Fibroblast of lung (primary cell): ENCODE measurements around the gene GRID1. TPM values are rescaled to one million over a fixed set of nuclear protein-coding genes. Genes with fewer than 3 reads are reported as not detected.

Source experiments
- DNase-seq, 2 donors: peaks; one replicate each; pipeline versions ENCODE4 v3.0.0 to v3.0.0-alpha.2; 2010; ENCODE audit warnings: low read depth in 2 of 2
- H2AFZ ChIP-seq: 2 replicates; pipeline ENCODE4 v1.5.1; 2012; ENCODE audit warnings: low read length, control low read depth, inconsistent platforms
- H3K27ac ChIP-seq: 2 replicates; pipeline ENCODE4 v1.5.1; 2011; ENCODE audit warnings: low read length, control low read depth; ENCODE audit not compliant: insufficient read depth
- H3K27me3 ChIP-seq: 2 replicates; pipeline ENCODE4 v1.5.1; 2011; ENCODE audit warnings: mild to moderate bottlenecking, low read length; ENCODE audit not compliant: control insufficient read depth, insufficient read depth
- H3K36me3 ChIP-seq: 2 replicates; pipeline ENCODE4 v1.5.1; 2011; ENCODE audit warnings: low read length; ENCODE audit not compliant: control insufficient read depth, insufficient read depth
- H3K4me1 ChIP-seq: 2 replicates; pipeline ENCODE4 v1.5.1; 2011; ENCODE audit warnings: low read length; ENCODE audit not compliant: control insufficient read depth, insufficient read depth; ENCODE audit errors: extremely low read depth
- H3K4me2 ChIP-seq: 2 replicates; pipeline ENCODE4 v1.5.1; 2011; ENCODE audit warnings: low read length, control low read depth; ENCODE audit not compliant: insufficient read depth; ENCODE audit errors: extremely low read depth
- H3K4me3 ChIP-seq, 4 experiments: fragments of 200-600 bp in 1 of 4; sonication (generic) in 1 of 4; replicated peaks in 1 of 4; 2 replicates each; pipeline ENCODE4 v1.5.1; 2011 to 2016; ENCODE audit warnings: low read length in 4 of 4, low read depth in 3 of 4, mild to moderate bottlenecking in 3 of 4, control low read depth in 2 of 4, inconsistent platforms in 1 of 4, mixed read lengths in 1 of 4; ENCODE audit not compliant: insufficient read depth in 1 of 4; ENCODE audit errors: control extremely low read depth in 1 of 4
- H3K79me2 ChIP-seq: 2 replicates; pipeline ENCODE4 v1.5.1; 2012; ENCODE audit warnings: mild to moderate bottlenecking, low read length, inconsistent platforms; ENCODE audit not compliant: control insufficient read depth, insufficient read depth
- H3K9ac ChIP-seq: 2 replicates; pipeline ENCODE4 v1.5.1; 2011; ENCODE audit warnings: mild to moderate bottlenecking, low read length, control low read depth; ENCODE audit not compliant: insufficient read depth
- H3K9me3 ChIP-seq: 2 replicates; pipeline ENCODE4 v1.5.1; 2012; ENCODE audit warnings: low read depth, low read length; ENCODE audit not compliant: control insufficient read depth, insufficient read depth
- H4K20me1 ChIP-seq: 2 replicates; pipeline ENCODE4 v1.5.1; 2011; ENCODE audit warnings: low read length; ENCODE audit not compliant: control insufficient read depth, insufficient read depth; ENCODE audit errors: extremely low read depth
- EZH2 ChIP-seq: IDR thresholded peaks from 2 replicates; pipeline ENCODE4 v1.5.1; 2012; ENCODE audit warnings: low read length, control low read depth, mild to moderate bottlenecking; ENCODE audit errors: missing control alignments
- polyA plus RNA-seq, 2 donors: library from polyadenylated mRNA; depleted of rRNA in 1 of 2; stranded (reverse) in 1 of 2; unstranded in 1 of 2; fragments of >200 nt; gene quantifications; 2 replicates each; pipeline ENCODE4 v1.2.1, GENCODE V29; 2011 to 2012; ENCODE audit warnings: missing spikeins in 1 of 2
- total RNA-seq: library from RNA; depleted of rRNA; stranded (reverse); fragments of >200 nt; gene quantifications from 2 replicates; pipeline ENCODE4 v1.2.1, GENCODE V29; 2014
- TF ChIP-seq, protein P1 (sequence below), 2 donors: IDR thresholded peaks in 1 of 2; conservative IDR thresholded peaks in 1 of 2; 1 replicate in 1 of 2; 2 replicates in 1 of 2; pipeline ENCODE4 v1.5.1; 2011 to 2012; ENCODE audit warnings: low read length in 2 of 2, control low read depth in 1 of 2, inconsistent platforms in 1 of 2, low read depth in 1 of 2, mild to moderate bottlenecking in 1 of 2

GRID1 gene
- total and polyA plus RNA-seq, 2 donors (not counting 1 experiment from before 2014, with no cell fraction given) = 0.03 to 0.33 TPM

DNA sequence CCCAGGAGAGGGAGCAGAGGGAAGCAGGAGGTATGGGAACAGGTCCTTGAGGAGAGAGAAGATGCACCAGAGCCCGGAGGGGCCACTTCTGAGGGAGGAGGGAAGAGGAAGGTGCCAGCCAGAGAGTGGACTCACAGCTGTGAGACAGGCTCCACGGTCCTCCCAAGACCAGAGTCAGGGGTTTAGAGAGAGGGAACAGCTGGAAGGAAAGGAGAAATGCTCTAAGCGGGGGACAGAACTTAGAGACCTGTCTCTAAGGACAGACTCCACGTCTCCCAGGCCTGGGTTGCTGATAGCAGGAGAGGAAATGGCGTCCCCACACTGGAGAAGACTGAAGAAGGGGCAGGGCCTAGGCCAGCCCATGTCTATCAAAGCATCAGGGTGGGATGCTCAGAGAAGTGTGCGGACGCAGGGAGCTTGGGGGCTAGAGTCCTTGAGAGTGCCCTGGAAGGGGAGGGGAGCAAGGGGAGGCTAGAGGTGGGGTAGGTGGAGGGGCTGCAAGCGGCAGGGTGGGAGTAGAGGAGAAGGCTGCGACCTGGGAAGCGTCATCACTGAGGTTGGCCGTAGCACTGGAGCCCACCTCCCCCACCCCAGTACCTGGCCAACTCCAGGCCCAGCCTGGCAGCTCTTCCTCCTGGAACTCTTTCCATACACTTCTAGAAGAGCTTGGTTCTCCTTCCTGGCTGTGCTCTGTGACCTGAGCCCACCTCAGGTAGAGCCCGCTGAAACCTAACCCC lies 25.6 kb upstream of the GRID1 start:
- no peaks in the 10 kb centered on the region for H3K79me2 ChIP-seq
- H3K9me3 ChIP-seq = no peaks in the 10 kb centered on the region
- H3K4me3 ChIP-seq = no peak overlapping the region
- TF ChIP-seq, protein P1, sequence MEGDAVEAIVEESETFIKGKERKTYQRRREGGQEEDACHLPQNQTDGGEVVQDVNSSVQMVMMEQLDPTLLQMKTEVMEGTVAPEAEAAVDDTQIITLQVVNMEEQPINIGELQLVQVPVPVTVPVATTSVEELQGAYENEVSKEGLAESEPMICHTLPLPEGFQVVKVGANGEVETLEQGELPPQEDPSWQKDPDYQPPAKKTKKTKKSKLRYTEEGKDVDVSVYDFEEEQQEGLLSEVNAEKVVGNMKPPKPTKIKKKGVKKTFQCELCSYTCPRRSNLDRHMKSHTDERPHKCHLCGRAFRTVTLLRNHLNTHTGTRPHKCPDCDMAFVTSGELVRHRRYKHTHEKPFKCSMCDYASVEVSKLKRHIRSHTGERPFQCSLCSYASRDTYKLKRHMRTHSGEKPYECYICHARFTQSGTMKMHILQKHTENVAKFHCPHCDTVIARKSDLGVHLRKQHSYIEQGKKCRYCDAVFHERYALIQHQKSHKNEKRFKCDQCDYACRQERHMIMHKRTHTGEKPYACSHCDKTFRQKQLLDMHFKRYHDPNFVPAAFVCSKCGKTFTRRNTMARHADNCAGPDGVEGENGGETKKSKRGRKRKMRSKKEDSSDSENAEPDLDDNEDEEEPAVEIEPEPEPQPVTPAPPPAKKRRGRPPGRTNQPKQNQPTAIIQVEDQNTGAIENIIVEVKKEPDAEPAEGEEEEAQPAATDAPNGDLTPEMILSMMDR (conservative IDR thresholded peaks at IDR 0.05 in 1 of 2, IDR thresholded peaks at IDR 0.05 in 1 of 2; ENCODE audit: low read depth in 1 of 2, low read length in 2 of 2) = no peak
- TF ChIP-seq EZH2 = no peak
- H3K4me1 ChIP-seq = no peaks in the 10 kb centered on the region
- no peak overlapping the region for H3K4me2 ChIP-seq
- H4K20me1 ChIP-seq = no peaks in the 10 kb centered on the region
- no peaks in the 10 kb centered on the region for H3K36me3 ChIP-seq
- no peak for DNase-seq
- H3K9ac ChIP-seq = no peak overlapping the region
- H3K27ac ChIP-seq = no peak overlapping the region
- H3K27me3 ChIP-seq = peaks cover 11% of the 10 kb centered on the region
- no peak overlapping the region for H2AFZ ChIP-seq

DNA sequence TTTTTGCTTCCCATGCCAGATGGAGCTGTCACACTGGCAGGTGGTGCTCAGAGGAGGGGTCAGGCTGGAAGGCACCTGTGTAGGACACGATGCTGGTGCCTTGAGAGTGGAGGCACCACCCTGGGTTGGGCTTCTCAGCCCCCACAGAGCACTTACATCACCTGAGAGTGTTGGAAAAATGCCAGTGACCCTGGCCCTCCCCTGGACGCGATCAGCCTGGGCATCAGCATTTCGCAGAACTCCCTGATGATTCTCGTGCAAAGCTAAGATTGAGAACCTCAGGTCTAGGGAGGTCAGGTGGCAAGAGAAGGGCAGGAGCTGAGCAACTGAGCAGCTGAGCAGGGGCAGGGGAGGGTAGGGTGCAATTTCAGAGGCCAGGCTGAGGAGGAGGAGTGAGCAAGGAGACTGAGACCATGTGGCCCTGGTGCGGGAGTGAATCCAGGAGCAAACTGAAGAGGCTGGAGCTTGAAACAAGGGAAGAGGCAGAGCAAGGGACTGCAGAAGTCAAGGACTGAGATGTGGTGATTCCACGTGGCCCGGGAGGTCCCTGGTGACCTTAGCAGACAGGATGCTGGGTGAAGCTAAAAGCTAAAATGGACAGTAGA lies 24.7 kb upstream of the GRID1 start:
- Histone ChIP-seq H3K9me3 (no peaks in the 10 kb centered on the region), H3K4me2 (no peak overlapping the region), H3K27ac (no peak overlapping the region), H3K79me2 (no peaks in the 10 kb centered on the region), H3K36me3 (no peaks in the 10 kb centered on the region), H3K4me1 (no peaks in the 10 kb centered on the region), H2AFZ (no peak overlapping the region), H3K27me3 (peaks cover 12% of the 10 kb centered on the region), H3K4me3 (no peak overlapping the region), H4K20me1 (no peaks in the 10 kb centered on the region), H3K9ac (no peak overlapping the region)
- TF ChIP-seq, protein P1 (conservative IDR thresholded peaks at IDR 0.05 in 1 of 2, IDR thresholded peaks at IDR 0.05 in 1 of 2; ENCODE audit: low read depth in 1 of 2, low read length in 2 of 2) = no peak
- TF ChIP-seq EZH2 = no peak
- no peak for DNase-seq

DNA sequence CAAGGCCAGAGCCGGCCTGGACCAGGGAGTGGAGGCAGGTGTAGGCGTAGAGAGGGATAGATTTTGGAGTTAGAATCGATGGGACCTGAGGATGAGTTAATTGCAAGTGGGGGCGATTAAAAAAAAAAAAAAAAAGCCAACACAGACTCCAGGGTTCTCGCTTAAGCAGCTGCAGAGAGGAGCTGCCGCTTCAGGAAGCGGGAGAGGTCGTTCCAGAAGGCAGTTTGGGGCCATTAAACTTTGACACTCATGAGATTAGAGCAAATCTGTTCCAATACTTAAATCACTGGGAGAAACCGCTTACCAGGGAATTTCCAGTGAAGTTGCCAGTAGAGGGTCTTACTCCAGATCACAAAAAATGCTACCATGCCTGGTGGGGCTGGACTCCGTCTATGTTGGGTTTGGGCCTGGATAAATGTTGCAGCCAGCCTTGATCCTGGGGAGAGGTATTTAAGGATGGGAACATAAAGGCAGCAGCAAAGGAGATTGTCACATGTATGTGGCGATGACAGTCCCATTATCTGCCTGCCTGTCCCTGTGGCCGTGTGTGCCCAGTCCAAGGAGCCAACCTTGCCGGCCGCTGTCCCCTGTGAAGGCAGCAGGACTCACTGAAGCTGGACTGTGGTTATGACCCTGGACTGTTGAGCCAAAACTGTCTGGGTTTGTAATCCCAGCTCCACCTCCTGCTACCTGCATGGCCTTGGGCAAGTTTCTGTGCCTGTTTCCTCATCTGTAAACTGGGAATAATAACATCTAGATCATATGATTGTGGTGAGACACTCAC lies 23.9 kb upstream of the GRID1 start:
- H3K4me2 ChIP-seq = no peak overlapping the region
- H4K20me1 ChIP-seq = no peaks in the 10 kb centered on the region
- no peak for DNase-seq
- H3K27ac ChIP-seq = no peak overlapping the region
- H3K9ac ChIP-seq = no peak overlapping the region
- H3K4me1 ChIP-seq = no peaks in the 10 kb centered on the region
- H3K79me2 ChIP-seq = no peaks in the 10 kb centered on the region
- H2AFZ ChIP-seq = no peak overlapping the region
- peaks cover 12% of the 10 kb centered on the region for H3K27me3 ChIP-seq
- H3K36me3 ChIP-seq = no peaks in the 10 kb centered on the region
- H3K9me3 ChIP-seq = no peaks in the 10 kb centered on the region
- no peak for TF ChIP-seq EZH2
- TF ChIP-seq, protein P1 (conservative IDR thresholded peaks at IDR 0.05 in 1 of 2, IDR thresholded peaks at IDR 0.05 in 1 of 2; ENCODE audit: low read depth in 1 of 2, low read length in 2 of 2) = no peak
- no peak overlapping the region for H3K4me3 ChIP-seq
